GM10266 (cell line): ENCODE results near the gene AAGAB.

Source experiments
- DNase-seq: peaks from one replicate; pipeline ENCODE4 v3.0.0; 2012; ENCODE audit errors: extremely low spot score
- CTCF ChIP-seq: IDR thresholded peaks from 2 replicates; pipeline ENCODE4 v1.5.1; 2012; ENCODE audit warnings: mild to moderate bottlenecking, low read depth; ENCODE audit not compliant: control insufficient read depth, insufficient read depth; ENCODE audit errors: missing control alignments

Gene AAGAB

GRCh38 chr15:67163180-67163579, 91.3 kb downstream of the AAGAB start:
- TF ChIP-seq CTCF: no peak
- DNase-seq: no peak

GRCh38 chr15:67161881-67162280, 92.6 kb downstream of the AAGAB start:
- no peak for DNase-seq
- TF ChIP-seq CTCF: no peak

- DNase-seq: no peak
- TF ChIP-seq CTCF: no peak
These were observed 93.0 kb downstream of the AAGAB start for GRCh38 chr15:67161412-67161811.

- no peak for DNase-seq
- no peak for TF ChIP-seq CTCF
These were observed 96.1 kb downstream of the AAGAB start for GRCh38 chr15:67158367-67158766.

- TF ChIP-seq CTCF: no peak
- DNase-seq: no peak
These were observed 96.8 kb downstream of the AAGAB start for GRCh38 chr15:67157521-67158252.

- no peak for DNase-seq
- no peak for TF ChIP-seq CTCF
These were observed 97.6 kb downstream of the AAGAB start for GRCh38 chr15:67156834-67157233.

- no peak for TF ChIP-seq CTCF
These were observed 98.0 kb downstream of the AAGAB start for GRCh38 chr15:67156426-67156825.

More at GRCh38 chr15:67156426-67156825, 98.0 kb downstream of the AAGAB start:
- no peak for DNase-seq
